SK-N-SH (cell line): ENCODE results near the gene HS3ST5. TPM values are rescaled to one million over a fixed set of nuclear protein-coding genes. Genes with fewer than 3 reads are reported as not detected.
A peak's percentile ranks its signal among the peaks of the same experiment; 100 is the strongest.

Experiments used
- CTCF ChIA-PET: fragments of 300-600, 350-600 bp; formaldehyde crosslinking; extraction: SDS; loops from one replicate; lab custom pipeline; 2021; lab: Yijun Ruan, JAX
- POLR2A ChIA-PET: fragments of 350-600 bp; sonication (Branson Sonifier 250); formaldehyde crosslinking; extraction: SDS; loops from one replicate; lab custom pipeline; 2020; ENCODE audit warnings: antibody characterized with exemption, inconsistent platforms; lab: Yijun Ruan, JAX
- DNase-seq: peaks from one replicate; pipeline ENCODE4 v3.0.0; 2012
- H2AFZ ChIP-seq: fragments of 200-600 bp; sonication (generic); 2 replicates; pipeline ENCODE4 v1.8.1; 2016; ENCODE audit warnings: antibody characterized with exemption, mild to moderate bottlenecking, low read depth
- H3F3A ChIP-seq: fragments of 200-600 bp; sonication (generic); replicated peaks from 2 replicates; pipeline ENCODE3; 2016; ENCODE audit warnings: antibody characterized with exemption, mild to moderate bottlenecking; ENCODE audit not compliant: insufficient read depth
- H3K27ac ChIP-seq, 2 experiments: fragments of 200-500 bp in 1 of 2; fragments of 200-600 bp in 1 of 2; sonication (Bioruptor generic) in 1 of 2; sonication (generic), shearing (Covaris generic) in 1 of 2; 2 replicates each; pipeline versions ENCODE4 v1.5.1 to v1.6.1; 2014 to 2016; ENCODE audit warnings: low read depth in 2 of 2, inconsistent platforms in 1 of 2, low read length in 1 of 2, mild to moderate bottlenecking in 1 of 2, mixed read lengths in 1 of 2
- H3K27me3 ChIP-seq: fragments of 200-600 bp; sonication (generic), shearing (Covaris generic); 2 replicates; pipeline ENCODE4 v1.6.1; 2016; ENCODE audit warnings: mixed run types; ENCODE audit not compliant: insufficient read depth
- H3K36me3 ChIP-seq, 2 experiments: fragments of 200-500 bp in 1 of 2; fragments of 200-600 bp in 1 of 2; sonication (Bioruptor generic) in 1 of 2; sonication (generic) in 1 of 2; replicated peaks in 1 of 2; 2 replicates each; pipeline versions ENCODE3 to v1.5.1; 2014 to 2016; ENCODE audit warnings: low read length in 1 of 2, mild to moderate bottlenecking in 1 of 2; ENCODE audit not compliant: insufficient read depth in 2 of 2, control insufficient read depth in 1 of 2
- H3K4me1 ChIP-seq, 2 experiments: fragments of 200-500 bp in 1 of 2; fragments of 200-600 bp in 1 of 2; sonication (Bioruptor generic) in 1 of 2; sonication (generic), shearing (Covaris generic) in 1 of 2; 2 replicates each; pipeline versions ENCODE4 v1.5.1 to v1.6.1; 2014 to 2016; ENCODE audit warnings: low read depth in 1 of 2, low read length in 1 of 2, mixed run types in 1 of 2; ENCODE audit not compliant: insufficient read depth in 2 of 2, control insufficient read depth in 1 of 2
- H3K4me2 ChIP-seq: fragments of 200-600 bp; sonication (generic), shearing (Covaris generic); 2 replicates; pipeline ENCODE4 v1.6.1; 2017; ENCODE audit warnings: mixed run types
- H3K4me3 ChIP-seq, 2 experiments: fragments of 200-500 bp in 1 of 2; fragments of 200-600 bp in 1 of 2; sonication (Bioruptor generic) in 1 of 2; sonication (generic), shearing (Covaris generic) in 1 of 2; 2 replicates each; pipeline versions ENCODE4 v1.5.1 to v1.8.1; 2014 to 2016; ENCODE audit warnings: low read depth in 2 of 2, inconsistent platforms in 1 of 2, low read length in 1 of 2, mild to moderate bottlenecking in 1 of 2, mixed read lengths in 1 of 2, moderate library complexity in 1 of 2
- H3K79me2 ChIP-seq: fragments of 200-600 bp; sonication (generic); 2 replicates; pipeline ENCODE4 v1.8.1; 2017; ENCODE audit warnings: mild to moderate bottlenecking; ENCODE audit not compliant: insufficient read depth
- H3K9ac ChIP-seq: fragments of 200-600 bp; sonication (generic); 2 replicates; pipeline ENCODE4 v1.6.1; 2017; ENCODE audit warnings: mixed run types
- H3K9me2 ChIP-seq: fragments of 200-600 bp; sonication (generic); 2 replicates; pipeline ENCODE4 v1.6.1; 2017; ENCODE audit warnings: mixed run types
- H3K9me3 ChIP-seq: fragments of 200-600 bp; sonication (generic); 2 replicates; pipeline ENCODE4 v1.6.1; 2017; ENCODE audit warnings: mixed run types, mild to moderate bottlenecking, moderate library complexity
- H4K20me1 ChIP-seq: fragments of 200-600 bp; sonication (generic); 2 replicates; pipeline ENCODE4 v1.6.1; 2017; ENCODE audit warnings: mild to moderate bottlenecking, mixed run types; ENCODE audit not compliant: insufficient read depth
- CTCF ChIP-seq: fragments of 200-600 bp; sonication (generic); IDR thresholded peaks from 2 replicates; pipeline ENCODE4 v1.6.1; 2017; ENCODE audit warnings: antibody characterized with exemption, mild to moderate bottlenecking, moderate library complexity
- EP300 ChIP-seq, 2 experiments: IDR thresholded peaks; 2 replicates each; pipeline versions ENCODE4 v1.4.0 to v1.6.1; 2012; ENCODE audit warnings: borderline replicate concordance in 1 of 2, low read depth in 1 of 2, low read length in 1 of 2
- FOSL2 ChIP-seq: IDR thresholded peaks from 2 replicates; pipeline ENCODE4 v1.4.0; 2012; ENCODE audit warnings: low read depth, mild to moderate bottlenecking, moderate library complexity, borderline replicate concordance
- FOXJ3 ChIP-seq: sonication (generic); formaldehyde crosslinking; IDR thresholded peaks from 2 replicates; pipeline ENCODE4 v1.5.1; 2020; ENCODE audit warnings: mild to moderate bottlenecking, missing genetic modification reagents
- FOXM1 ChIP-seq: IDR thresholded peaks from 2 replicates; pipeline ENCODE4 v1.4.0; 2012; ENCODE audit warnings: low read depth, mild to moderate bottlenecking
- JUND ChIP-seq: IDR thresholded peaks from 2 replicates; pipeline ENCODE4 v1.4.0; 2012
- MAX ChIP-seq: IDR thresholded peaks from 2 replicates; pipeline ENCODE4 v1.4.0; 2012; ENCODE audit warnings: low read depth
- RAD21 ChIP-seq: IDR thresholded peaks from 2 replicates; pipeline ENCODE4 v1.6.1; 2012; ENCODE audit warnings: mild to moderate bottlenecking, low read length
- REST ChIP-seq: IDR thresholded peaks from 2 replicates; pipeline ENCODE4 v1.6.1; 2012; ENCODE audit warnings: mild to moderate bottlenecking, low read depth, low read length, moderate library complexity
- SMC3 ChIP-seq: IDR thresholded peaks from 2 replicates; pipeline ENCODE4 v1.6.1; 2012; ENCODE audit warnings: low read depth, low read length, improper control_type of control experiment
- YY1 ChIP-seq: IDR thresholded peaks from 2 replicates; pipeline ENCODE4 v1.4.0; 2012; ENCODE audit warnings: low read depth, mild to moderate bottlenecking
- WGBS: methylation state at CpG from one replicate; pipeline ENCODE4 v1.1.6; 2017; ENCODE audit warnings: low lambda C conversion rate; 5-methylcytosine and 5-hydroxymethylcytosine counted together
- polyA plus RNA-seq, 3 experiments: library from polyadenylated mRNA; depleted of rRNA; stranded (reverse); fragments of >200 nt; gene quantifications; 2 replicates each; pipeline ENCODE4 v1.2.3, GENCODE V29; 2012

The HS3ST5 gene
- polyA plus RNA-seq, 1 of the 3 experiments (the other 2 are of a cell fraction) = 0.02 TPM

GRCh38 chr6:114310053-114310452, 32.8 kb downstream of the HS3ST5 start (continued):
- no peak for TF ChIP-seq MAX

- no peaks in the 10 kb centered on the region for H3F3A ChIP-seq
- H3K27me3 ChIP-seq = no peaks in the 10 kb centered on the region
- H3K9ac ChIP-seq = no peak overlapping the region
- H3K79me2 ChIP-seq = no peaks in the 10 kb centered on the region
- H3K4me1 ChIP-seq = no peaks in the 10 kb centered on the region
- H3K4me2 ChIP-seq = no peak overlapping the region
- no peaks in the 10 kb centered on the region for H4K20me1 ChIP-seq
- DNase-seq = no peak
- H3K36me3 ChIP-seq = no peaks in the 10 kb centered on the region
- H3K4me3 ChIP-seq = no peak overlapping the region
- 0 out of 2 replicates have a peak overlapping the region, but pooled peaks have one; percentile 13 for H2AFZ ChIP-seq
- POLR2A ChIA-PET = no interaction called here
- TF ChIP-seq CTCF (peak; percentile 76), JUND (no peak), YY1 (no peak), FOSL2 (no peak), SMC3 (0 out of 2 replicates have a peak, but pooled peaks have one; percentile 28), RAD21 (peak; percentile 62), FOXJ3 (no peak), EP300 (IDR thresholded peaks at IDR 0.05; ENCODE audit: borderline replicate concordance in 1 of 2, low read depth in 1 of 2, low read length in 1 of 2) (no peak), REST (no peak), FOXM1 (no peak)
- CTCF ChIA-PET = interaction anchor here (0.7 to 2.4 kb wide), 29 partner anchors 9 to 323 kb away, joined by 3 to 17 read pairs (median 5); no protein-coding TSS in a partner anchor
- no peaks in the 10 kb centered on the region for H3K9me2 ChIP-seq
- H3K27ac ChIP-seq = no peak overlapping the region
- WGBS = 2% methylated on average over 1 of the region's 1 CpG
- no peaks in the 10 kb centered on the region for H3K9me3 ChIP-seq
Measured at GRCh38 chr6:114304304-114304887, 38.4 kb downstream of the HS3ST5 start.
